Stimulated activated CD4-positive, alpha-beta T cell treated with anti-CD3 and anti-CD28 coated beads, TNF-alpha, amount 100 ng/mL, for 24 hours (primary cell): ENCODE measurements around the gene ZNF670.
"Not testable (repeated sequence)": the region's sequence is repeated elsewhere in the genome, so short reads cannot be mapped to it uniquely, and the experiment has no call there.

Source experiments
- DNase-seq, 3 experiments: peaks; one replicate each; pipeline ENCODE4 v3.0.0-alpha.2; 2020; ENCODE audit warnings: low read depth in 3 of 3

The ZNF670 gene

GRCh38 chr1:247043406-247043805 lies 35.2 kb downstream of the ZNF670 start:
- no peak for DNase-seq

- DNase-seq: no peak
Measured at GRCh38 chr1:247037511-247038320, 40.9 kb downstream of the ZNF670 start.

- not testable (repeated sequence) for DNase-seq
Measured at GRCh38 chr1:247032306-247032705, 46.3 kb downstream of the ZNF670 start.
